ENCODE measurements around the gene KISS1R. TPM values are rescaled to one million over a fixed set of nuclear protein-coding genes. Genes with fewer than 3 reads are reported as not detected.

KISS1R gene
- total RNA-seq, 1 experiment from 2014 or later: not detected

GRCh38 chr19:918481-919198 lies 1.5 kb downstream of the KISS1R start:
- intact Hi-C loops (cut with micrococcal nuclease; ENCODE audit: unreplicated experiment): no loop called here
- Mint-ChIP-seq H3K4me1 (ENCODE audit: low read depth, unreplicated experiment) (no peaks in the 10 kb centered on the region), H3K9me3 (ENCODE audit: low read depth, unreplicated experiment) (no peaks in the 10 kb centered on the region), H3K4me3 (ENCODE audit: low read depth, unreplicated experiment) (no peak overlapping the region), H3K27ac (ENCODE audit: unreplicated experiment) (no peak overlapping the region), H3K27me3 (ENCODE audit: unreplicated experiment) (peaks cover 20% of the 10 kb centered on the region), H3K36me3 (ENCODE audit: insufficient read depth, unreplicated experiment) (peaks cover 2% of the 10 kb centered on the region)
- no TSS peak for BruUV-seq (replicated peaks)
- peak; percentile 13 for DNase-seq
- CTCF ChIA-PET: interaction anchor here (0.6 to 0.8 kb wide), 2 partner anchors 10 to 62 kb away, joined by 5 to 7 read pairs; no protein-coding TSS in a partner anchor
- TF ChIP-seq CTCF (IDR thresholded peaks at IDR 0.05; ENCODE audit: unreplicated experiment): no peak

GRCh38 chr19:919199-920050 lies 2.3 kb downstream of the KISS1R start:
- no peak for TF ChIP-seq CTCF (IDR thresholded peaks at IDR 0.05; ENCODE audit: unreplicated experiment)
- CTCF ChIA-PET: interaction anchor here (0.8 kb wide), 1 partner anchor 11 kb away, joined by 7 read pairs; no protein-coding TSS in a partner anchor
- Mint-ChIP-seq H3K36me3 (ENCODE audit: insufficient read depth, unreplicated experiment) (no peaks in the 10 kb centered on the region), H3K9me3 (ENCODE audit: low read depth, unreplicated experiment) (no peaks in the 10 kb centered on the region), H3K4me3 (ENCODE audit: low read depth, unreplicated experiment) (no peak overlapping the region), H3K27me3 (ENCODE audit: unreplicated experiment) (peaks cover 20% of the 10 kb centered on the region), H3K27ac (ENCODE audit: unreplicated experiment) (no peak overlapping the region), H3K4me1 (ENCODE audit: low read depth, unreplicated experiment) (no peaks in the 10 kb centered on the region)
- intact Hi-C loops (cut with micrococcal nuclease; ENCODE audit: unreplicated experiment): loop anchor here (2.0 to 5.0 kb wide), 2 partner anchors 63 to 147 kb away; no protein-coding TSS in a partner anchor
- BruUV-seq (replicated peaks): no TSS peak
- peak; percentile 39 for DNase-seq

- no peaks in the 10 kb centered on the region for H3K9me3 Mint-ChIP-seq (ENCODE audit: low read depth, unreplicated experiment)
- DNase-seq: peak; percentile 46
- no peak for TF ChIP-seq CTCF (IDR thresholded peaks at IDR 0.05; ENCODE audit: unreplicated experiment)
- H3K27ac Mint-ChIP-seq (ENCODE audit: unreplicated experiment): no peak overlapping the region
- CTCF ChIA-PET: no interaction called here
- H3K27me3 Mint-ChIP-seq (ENCODE audit: unreplicated experiment): peaks cover 20% of the 10 kb centered on the region
- H3K4me3 Mint-ChIP-seq (ENCODE audit: low read depth, unreplicated experiment): no peak overlapping the region
- peaks cover 2% of the 10 kb centered on the region for H3K36me3 Mint-ChIP-seq (ENCODE audit: insufficient read depth, unreplicated experiment)
- intact Hi-C loops (cut with micrococcal nuclease; ENCODE audit: unreplicated experiment): loop anchor here (2.0 to 5.0 kb wide), 2 partner anchors 63 to 148 kb away; no protein-coding TSS in a partner anchor
- no TSS peak for BruUV-seq (replicated peaks)
- H3K4me1 Mint-ChIP-seq (ENCODE audit: low read depth, unreplicated experiment): no peaks in the 10 kb centered on the region
Observed at GRCh38 chr19:920051-920864, 3.1 kb downstream of the KISS1R start.

- no peak overlapping the region for H3K27ac Mint-ChIP-seq (ENCODE audit: unreplicated experiment)
- intact Hi-C loops (cut with micrococcal nuclease; ENCODE audit: unreplicated experiment): loop anchor here (5.0 kb wide), 1 partner anchor 152 kb away; no protein-coding TSS in a partner anchor
- no peaks in the 10 kb centered on the region for H3K4me1 Mint-ChIP-seq (ENCODE audit: low read depth, unreplicated experiment)
- TF ChIP-seq CTCF (IDR thresholded peaks at IDR 0.05; ENCODE audit: unreplicated experiment): no peak
- H3K36me3 Mint-ChIP-seq (ENCODE audit: insufficient read depth, unreplicated experiment): peaks cover 8% of the 10 kb centered on the region
- H3K27me3 Mint-ChIP-seq (ENCODE audit: unreplicated experiment): peaks cover 11% of the 10 kb centered on the region
- no peak for DNase-seq
- no peaks in the 10 kb centered on the region for H3K9me3 Mint-ChIP-seq (ENCODE audit: low read depth, unreplicated experiment)
- H3K4me3 Mint-ChIP-seq (ENCODE audit: low read depth, unreplicated experiment): peak overlapping the region; percentile 53
- CTCF ChIA-PET: interaction anchor here (1.5 kb wide), 1 partner anchor 60 kb away, joined by 6 read pairs; the partner anchor contains the start of gene WDR18
- BruUV-seq (replicated peaks): no TSS peak
Observed at GRCh38 chr19:924553-925086, 7.5 kb downstream of the KISS1R start.

All from Calu3 (cell line).